Measurements from ENCODE around the gene BCAN. TPM values are rescaled to one million over a fixed set of nuclear protein-coding genes. Genes with fewer than 3 reads are reported as not detected.

BCAN gene
- total and polyA plus RNA-seq, 2 experiments from 2014 or later, result 2.3 to 5.5 TPM

DNA sequence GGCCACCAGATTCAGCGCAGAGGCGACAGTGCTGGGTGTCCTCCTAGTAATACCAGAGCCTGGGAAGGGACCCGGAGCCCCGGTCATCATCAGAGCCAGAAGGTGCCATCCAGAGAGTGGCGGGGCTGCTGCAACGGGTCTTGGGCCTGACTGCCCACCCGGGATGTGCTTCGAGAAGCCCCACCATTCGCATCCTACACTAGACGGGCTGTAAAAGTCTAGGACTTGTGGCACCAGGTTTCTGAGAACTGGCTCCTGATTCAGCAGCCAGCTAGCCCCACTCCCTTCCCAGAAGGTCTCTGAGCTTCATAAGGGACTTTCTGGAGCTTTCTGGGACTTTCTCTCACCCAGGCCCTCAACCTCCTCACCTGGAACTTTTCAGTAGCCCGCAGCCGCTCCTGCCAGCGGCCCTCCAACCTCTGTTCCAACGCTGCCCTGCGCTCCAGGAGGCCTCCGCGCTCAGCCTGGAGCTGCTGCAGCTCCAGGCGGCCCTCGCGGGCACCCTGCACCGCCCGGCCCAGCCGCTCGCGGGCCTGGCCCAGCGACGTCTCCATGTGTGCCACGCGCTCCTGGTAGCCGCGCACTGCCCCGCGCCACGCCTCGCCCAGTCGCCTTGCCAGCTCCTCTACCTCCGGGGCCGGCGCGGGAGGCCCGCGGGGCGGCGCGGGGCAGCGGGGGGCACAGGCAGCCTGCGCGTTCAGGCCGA, 34.4 kb downstream of the BCAN start:
- H3K27ac ChIP-seq (ENCODE audit: low read depth), result no peak overlapping the region

DNA sequence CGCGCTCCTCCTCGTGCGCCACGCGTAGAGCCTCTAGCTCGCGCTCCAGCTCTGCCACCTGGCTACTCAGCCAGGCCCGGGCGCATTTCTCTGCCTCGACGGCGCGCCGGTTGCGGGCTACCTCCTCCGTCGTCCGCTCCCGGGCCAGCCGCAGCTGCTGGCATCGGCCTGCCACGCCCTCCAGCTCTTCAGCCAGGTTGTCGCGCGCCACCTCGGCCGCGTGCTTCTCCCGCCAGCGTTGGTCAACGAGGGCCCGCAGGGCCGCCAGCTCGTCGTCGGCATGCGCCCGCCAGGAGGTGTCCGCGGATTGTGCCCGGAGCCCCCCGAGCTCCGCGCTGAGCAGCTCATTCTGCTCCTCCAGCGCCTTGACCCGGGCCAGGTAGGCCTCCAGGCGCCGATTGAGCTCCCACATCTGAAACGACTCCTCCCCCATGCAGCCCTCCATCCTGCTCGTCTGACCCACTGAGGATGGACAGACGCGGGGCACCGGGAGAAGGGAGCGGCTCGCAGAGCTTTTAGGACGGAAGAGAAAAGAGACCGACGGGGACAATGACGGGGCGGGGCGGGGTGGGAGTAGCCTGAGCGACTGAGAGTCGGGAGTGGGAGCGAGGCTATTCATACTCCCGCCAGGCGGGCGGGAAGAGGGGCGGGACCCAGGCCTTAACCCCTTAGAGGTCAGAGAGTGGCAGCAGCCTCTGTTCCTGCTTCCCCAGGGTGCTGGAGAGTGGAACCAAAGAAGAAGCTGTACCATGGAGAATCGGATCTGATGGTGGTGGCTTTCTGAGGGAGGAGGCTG, 35.1 kb downstream of the BCAN start, which contains the start of gene NES:
NES (minus strand) TSS at position 588 of the 796 bp plus-strand sequence; CDS start at position 445, 143 bp downstream.
- peaks cover 41% of the 10 kb centered on the region for H3K79me2 ChIP-seq (replicated peaks; ENCODE audit: insufficient read depth)
- Mint-ChIP-seq H3K4me3 (peak within 1 kb of the TSS; percentile 78), H3K36me3 (ENCODE audit: low read depth) (peaks cover 36% of the 10 kb centered on the region), H3K27me3 (ENCODE audit: insufficient read depth, low read depth, poor library complexity) (peaks cover 36% of the 10 kb centered on the region), H3K27ac (peak within 1 kb of the TSS; percentile 28), H3K4me1 (peaks cover 59% of the 10 kb centered on the region), H3K9me3 (peaks cover 9% of the 10 kb centered on the region)
- peak within 1 kb of the TSS; percentile 97 for H3K4me2 ChIP-seq
- peaks cover 8% of the 10 kb centered on the region for H3K36me3 ChIP-seq (ENCODE audit: insufficient read depth)
- peaks cover 23% of the 10 kb centered on the region for H3K27me3 ChIP-seq (ENCODE audit: insufficient read depth)
- H2AFZ ChIP-seq, result no peak within 1 kb of the TSS
- peak; percentile 91 for DNase-seq (ENCODE audit: low spot score)
- ATAC-seq, result peak; percentile 52
- no peak within 1 kb of the TSS for H3K27ac ChIP-seq (ENCODE audit: low read depth)
- peaks cover 43% of the 10 kb centered on the region for H3K4me1 ChIP-seq (ENCODE audit: insufficient read depth)
- no peaks in the 10 kb centered on the region for H4K20me1 ChIP-seq (replicated peaks; ENCODE audit: insufficient read depth)
- H3F3A ChIP-seq (replicated peaks; ENCODE audit: low read depth), result peaks cover 8% of the 10 kb centered on the region; the same call in 1 of the 2 replicates
- H3K9me2 ChIP-seq (ENCODE audit: insufficient read depth), result peaks cover 2% of the 10 kb centered on the region
- H3K4me3 ChIP-seq, result peak within 1 kb of the TSS; percentile 78
- no peak for TF ChIP-seq EZH2phosphoT487 (IDR thresholded peaks at IDR 0.05; ENCODE audit: unreplicated experiment)
- no peak for TF ChIP-seq JUNB (IDR thresholded peaks at IDR 0.05; ENCODE audit: unreplicated experiment)
- no peak for TF ChIP-seq CTCF (conservative IDR thresholded peaks at IDR 0.05; ENCODE audit: low read depth in 2 of 2)
- TF ChIP-seq ETS1 (IDR thresholded peaks at IDR 0.05), result no peak
- no peak for TF ChIP-seq NANOG (IDR thresholded peaks at IDR 0.05; ENCODE audit: borderline replicate concordance)
- TF ChIP-seq STAT1 (IDR thresholded peaks at IDR 0.05; ENCODE audit: unreplicated experiment), result no peak
- TF ChIP-seq, protein P1, sequence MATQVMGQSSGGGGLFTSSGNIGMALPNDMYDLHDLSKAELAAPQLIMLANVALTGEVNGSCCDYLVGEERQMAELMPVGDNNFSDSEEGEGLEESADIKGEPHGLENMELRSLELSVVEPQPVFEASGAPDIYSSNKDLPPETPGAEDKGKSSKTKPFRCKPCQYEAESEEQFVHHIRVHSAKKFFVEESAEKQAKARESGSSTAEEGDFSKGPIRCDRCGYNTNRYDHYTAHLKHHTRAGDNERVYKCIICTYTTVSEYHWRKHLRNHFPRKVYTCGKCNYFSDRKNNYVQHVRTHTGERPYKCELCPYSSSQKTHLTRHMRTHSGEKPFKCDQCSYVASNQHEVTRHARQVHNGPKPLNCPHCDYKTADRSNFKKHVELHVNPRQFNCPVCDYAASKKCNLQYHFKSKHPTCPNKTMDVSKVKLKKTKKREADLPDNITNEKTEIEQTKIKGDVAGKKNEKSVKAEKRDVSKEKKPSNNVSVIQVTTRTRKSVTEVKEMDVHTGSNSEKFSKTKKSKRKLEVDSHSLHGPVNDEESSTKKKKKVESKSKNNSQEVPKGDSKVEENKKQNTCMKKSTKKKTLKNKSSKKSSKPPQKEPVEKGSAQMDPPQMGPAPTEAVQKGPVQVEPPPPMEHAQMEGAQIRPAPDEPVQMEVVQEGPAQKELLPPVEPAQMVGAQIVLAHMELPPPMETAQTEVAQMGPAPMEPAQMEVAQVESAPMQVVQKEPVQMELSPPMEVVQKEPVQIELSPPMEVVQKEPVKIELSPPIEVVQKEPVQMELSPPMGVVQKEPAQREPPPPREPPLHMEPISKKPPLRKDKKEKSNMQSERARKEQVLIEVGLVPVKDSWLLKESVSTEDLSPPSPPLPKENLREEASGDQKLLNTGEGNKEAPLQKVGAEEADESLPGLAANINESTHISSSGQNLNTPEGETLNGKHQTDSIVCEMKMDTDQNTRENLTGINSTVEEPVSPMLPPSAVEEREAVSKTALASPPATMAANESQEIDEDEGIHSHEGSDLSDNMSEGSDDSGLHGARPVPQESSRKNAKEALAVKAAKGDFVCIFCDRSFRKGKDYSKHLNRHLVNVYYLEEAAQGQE (IDR thresholded peaks at IDR 0.05; ENCODE audit: unreplicated experiment), result no peak
- TF ChIP-seq POLR2AphosphoS5 (IDR thresholded peaks at IDR 0.05; ENCODE audit: low read depth), result peak; percentile 75
- peak; percentile 42; the same call in 1 of the 2 replicates for TF ChIP-seq ZNF114 (CRISPR knock-in tag; IDR thresholded peaks at IDR 0.05)

More for the DNA sequence above, 34.4 kb downstream of the BCAN start:
- DNase-seq (ENCODE audit: low spot score), result no peak
- Histone ChIP-seq H3K79me2 (replicated peaks; ENCODE audit: insufficient read depth) (peaks cover 49% of the 10 kb centered on the region), H4K20me1 (replicated peaks; ENCODE audit: insufficient read depth) (no peaks in the 10 kb centered on the region; the same call in 1 of the 2 replicates), H3K4me1 (ENCODE audit: insufficient read depth) (peaks cover 39% of the 10 kb centered on the region), H3F3A (replicated peaks; ENCODE audit: low read depth) (peaks cover 14% of the 10 kb centered on the region; the same call in 1 of the 2 replicates), H3K9me2 (ENCODE audit: insufficient read depth) (peaks cover 9% of the 10 kb centered on the region), H3K36me3 (ENCODE audit: insufficient read depth) (peaks cover 15% of the 10 kb centered on the region), H3K27me3 (ENCODE audit: insufficient read depth) (peaks cover 23% of the 10 kb centered on the region), H2AFZ (no peak overlapping the region), H3K4me3 (peak overlapping the region; percentile 78), H3K4me2 (peak overlapping the region; percentile 97)
- H3K9me3 Mint-ChIP-seq, result peaks cover 9% of the 10 kb centered on the region
- peaks cover 44% of the 10 kb centered on the region for H3K36me3 Mint-ChIP-seq (ENCODE audit: low read depth)
- H3K27ac Mint-ChIP-seq, result no peak overlapping the region
- peaks cover 36% of the 10 kb centered on the region for H3K27me3 Mint-ChIP-seq (ENCODE audit: insufficient read depth, low read depth, poor library complexity)
- peak overlapping the region; percentile 78 for H3K4me3 Mint-ChIP-seq
- ATAC-seq, result peak; percentile 0; the same call in 2 of the 3 replicates
- peaks cover 59% of the 10 kb centered on the region for H3K4me1 Mint-ChIP-seq
- TF ChIP-seq POLR2AphosphoS5 (IDR thresholded peaks at IDR 0.05; ENCODE audit: low read depth) (no peak), EZH2 (IDR thresholded peaks at IDR 0.05; ENCODE audit: low read depth, unreplicated experiment) (no peak)
- TF ChIP-seq, protein P1 (IDR thresholded peaks at IDR 0.05; ENCODE audit: unreplicated experiment), result no peak

All from GM23338 (cell line).